Stimulated activated CD8-positive, alpha-beta memory T cell treated with anti-CD3 and anti-CD28 coated beads, Interleukin-7, amount 100 ng/mL, for 24 hours (primary cell): Measurements from ENCODE around the gene ITFG1.

Experiments
- DNase-seq: peaks from one replicate; pipeline ENCODE4 v3.0.0-alpha.2; 2020; ENCODE audit warnings: low read depth

ITFG1 gene

DNA sequence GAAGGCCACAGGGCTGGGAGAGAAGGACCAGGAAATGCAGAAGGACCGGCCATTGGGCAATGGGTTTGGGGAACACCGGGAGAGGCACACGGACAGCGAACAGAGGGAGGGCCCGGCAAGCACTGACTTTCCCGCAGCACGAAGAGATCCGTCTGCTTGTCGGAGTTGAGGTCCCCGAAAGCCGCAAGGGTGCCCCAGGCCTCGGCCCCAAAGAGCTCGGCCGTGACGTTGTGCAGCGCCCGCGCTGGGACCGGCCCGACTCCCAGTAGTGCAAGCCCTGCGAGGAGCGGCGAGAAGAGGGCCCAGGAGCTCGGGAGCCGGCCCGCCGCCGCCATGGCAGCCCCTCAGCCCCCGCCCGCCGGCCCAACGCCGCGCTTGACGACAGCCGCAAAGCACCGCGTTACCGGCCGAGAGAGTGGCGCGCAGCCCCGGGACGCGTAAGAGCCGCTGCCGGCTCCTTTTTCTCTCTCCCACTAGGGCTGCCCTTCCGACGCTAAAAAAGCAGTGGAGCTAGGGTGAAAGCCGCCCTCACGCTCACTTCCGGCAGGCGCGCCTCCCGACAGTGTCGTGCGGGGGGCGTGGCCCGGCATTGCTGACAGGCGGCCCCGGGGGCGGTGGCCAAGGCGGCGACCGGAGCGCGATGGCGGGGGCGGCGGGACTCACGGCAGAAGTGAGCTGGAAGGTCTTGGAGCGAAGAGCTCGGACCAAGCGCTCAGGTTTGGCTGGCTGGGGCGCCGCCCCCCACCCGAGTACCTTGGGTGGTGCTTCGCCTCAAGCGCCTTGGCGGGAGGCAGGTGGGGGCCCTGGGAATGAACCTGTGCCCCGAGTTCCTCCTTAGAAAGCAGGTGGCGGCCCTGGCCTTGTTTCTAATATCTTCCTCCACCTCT is at the start of gene ITFG1, which contains the start of gene PHKB:
ITFG1 (minus strand) TSS at position 353 of the 887 bp plus-strand sequence; CDS start at position 335, 18 bp downstream.
PHKB (plus strand) TSS at position 621 of the 887 bp plus-strand sequence; CDS start at position 641, 20 bp downstream.
- DNase-seq = peak; percentile 87

- no peak for DNase-seq
These were observed 46.8 kb upstream of the ITFG1 start for GRCh38 chr16:47507701-47508100.

- DNase-seq = no peak
These were observed 45.9 kb upstream of the ITFG1 start for GRCh38 chr16:47506800-47507199.

DNA sequence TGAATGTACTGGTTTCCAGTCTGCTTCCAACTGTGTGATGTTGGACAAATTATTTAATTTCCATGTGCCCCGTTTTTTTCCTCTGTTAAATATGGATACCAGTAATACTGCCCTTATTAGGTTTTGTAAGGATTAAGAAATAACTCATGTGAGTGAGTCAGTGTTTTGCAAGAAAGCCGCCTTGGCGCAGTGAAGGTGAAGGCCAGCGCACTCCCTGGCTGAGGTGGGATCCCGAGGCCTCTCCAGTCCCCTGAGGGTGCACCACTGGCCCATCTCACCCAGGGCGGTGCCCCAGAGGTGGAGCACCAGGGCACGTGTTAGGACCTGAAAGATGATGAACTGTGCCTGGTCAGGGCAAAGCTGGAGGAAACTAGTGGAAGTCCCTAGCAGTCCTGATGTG is 43.7 kb upstream of the ITFG1 start:
- DNase-seq = no peak

GRCh38 chr16:47503936-47504335 is 43.1 kb upstream of the ITFG1 start:
- DNase-seq = no peak

DNA sequence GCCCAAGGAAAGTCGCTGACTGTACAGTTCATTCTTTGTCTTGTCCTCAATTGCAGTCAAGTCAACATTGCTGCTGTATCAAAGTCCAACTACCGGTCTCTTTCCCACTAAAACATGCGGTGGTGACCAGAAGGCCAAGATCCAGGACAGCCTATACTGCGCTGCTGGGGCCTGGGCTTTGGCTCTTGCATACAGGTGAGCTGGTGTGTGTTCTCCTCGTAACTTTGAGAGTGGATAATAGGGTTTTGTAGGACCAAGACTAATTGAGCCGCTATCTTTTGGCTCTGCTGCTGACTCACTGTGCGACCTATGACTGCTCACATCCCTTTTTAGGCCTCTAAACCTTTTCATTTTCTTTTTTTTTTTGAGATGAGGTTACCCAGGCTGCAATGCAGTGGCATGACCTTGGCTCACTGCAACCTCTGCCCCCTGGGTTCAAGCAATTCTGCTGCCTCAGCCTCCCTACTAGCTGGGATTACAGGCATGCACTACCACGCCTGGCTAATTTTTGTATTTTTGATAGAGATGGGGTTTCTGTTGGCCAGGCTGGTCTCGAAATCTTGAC is 38.9 kb upstream of the ITFG1 start:
- DNase-seq = no peak

- no peak for DNase-seq
These were observed 38.3 kb upstream of the ITFG1 start for GRCh38 chr16:47499080-47499699.

DNA sequence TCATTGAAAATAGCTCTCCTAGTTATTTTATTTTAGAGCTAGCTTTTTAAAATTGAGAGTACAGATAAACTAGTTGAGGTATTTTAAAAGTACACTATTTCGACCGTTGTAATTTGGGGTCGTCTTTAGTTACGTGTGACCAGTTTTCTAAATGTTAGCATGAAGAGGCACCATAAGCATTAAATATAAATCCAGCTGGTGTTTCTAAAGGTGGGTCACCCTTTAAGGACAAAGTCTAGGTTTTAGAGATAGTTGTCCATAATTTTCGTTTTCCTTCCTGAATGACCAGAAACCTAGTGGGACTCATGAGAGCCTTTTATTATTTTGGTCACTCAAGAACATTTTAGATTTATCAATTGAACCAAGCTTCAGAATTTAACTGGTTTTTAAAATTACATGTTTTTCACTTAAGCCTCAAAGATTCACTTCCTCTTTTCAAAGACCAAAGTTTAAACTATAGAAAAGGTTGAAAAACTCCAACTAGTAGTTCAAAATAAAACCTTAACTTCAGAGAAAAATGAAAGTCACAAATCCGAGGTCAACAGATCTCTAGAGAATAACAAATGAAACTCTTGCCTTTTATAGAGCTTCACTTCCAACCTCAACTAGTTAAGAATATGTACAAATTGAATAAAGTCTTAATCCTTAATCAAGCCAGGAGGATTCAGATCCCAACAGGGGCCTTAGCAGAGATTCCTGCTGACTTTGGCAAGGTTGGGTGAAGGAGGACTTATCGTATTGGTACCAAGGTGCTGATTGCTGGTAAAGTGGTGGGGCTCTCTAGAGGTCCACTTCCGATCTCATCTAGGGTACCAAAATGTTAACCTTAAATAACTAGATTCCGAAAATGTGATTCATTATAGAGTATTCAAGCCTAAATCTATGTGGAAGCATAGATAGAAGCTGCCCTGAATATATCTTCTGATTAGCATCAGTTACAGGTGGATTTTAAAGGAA is 32.8 kb upstream of the ITFG1 start:
- no peak for DNase-seq

GRCh38 chr16:47492428-47493377 is 31.8 kb upstream of the ITFG1 start:
- DNase-seq = peak; percentile 1

DNA sequence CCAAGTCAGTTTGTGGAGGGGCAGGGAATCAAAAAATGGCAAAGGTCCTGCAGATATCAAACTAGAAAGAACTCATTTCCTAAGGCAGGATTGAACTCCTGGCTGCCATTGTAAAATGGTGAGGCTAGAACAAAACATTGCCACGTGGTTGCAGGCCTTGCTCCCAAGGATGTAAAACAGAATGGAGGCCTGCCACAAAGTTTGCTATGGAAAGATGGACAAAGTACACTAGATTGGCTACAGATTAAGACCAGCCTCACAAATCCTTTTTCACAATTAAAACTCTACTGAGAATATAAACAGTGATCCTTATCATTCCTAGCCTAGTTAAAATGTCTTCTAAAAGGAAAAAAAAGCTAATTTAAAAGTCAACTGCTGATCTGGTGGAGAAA is 31.2 kb upstream of the ITFG1 start:
- DNase-seq = no peak

GRCh38 chr16:47490471-47490870 is 29.6 kb upstream of the ITFG1 start:
- DNase-seq = no peak

DNA sequence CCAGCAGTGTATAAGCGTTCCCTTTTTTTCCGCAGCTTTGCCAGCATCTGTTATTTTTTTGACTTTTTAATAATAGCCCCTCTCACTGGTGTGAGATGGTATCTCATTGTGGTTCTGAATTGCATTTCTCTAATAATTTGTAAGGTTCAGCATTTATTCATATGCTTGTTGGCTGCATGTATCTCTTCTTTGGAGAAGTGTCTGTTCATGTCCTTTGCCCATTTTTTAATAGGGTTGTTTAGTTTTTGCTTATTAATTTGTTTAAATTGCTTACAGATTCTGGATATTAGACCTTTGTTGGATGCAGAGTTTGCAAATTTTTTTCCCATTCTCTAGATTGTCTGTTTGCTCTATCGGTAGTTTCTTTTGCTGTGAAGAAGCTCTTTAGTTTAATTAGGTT is 27.2 kb upstream of the ITFG1 start:
- no peak for DNase-seq

GRCh38 chr16:47486856-47487255 is 26.0 kb upstream of the ITFG1 start:
- DNase-seq = no peak

DNA sequence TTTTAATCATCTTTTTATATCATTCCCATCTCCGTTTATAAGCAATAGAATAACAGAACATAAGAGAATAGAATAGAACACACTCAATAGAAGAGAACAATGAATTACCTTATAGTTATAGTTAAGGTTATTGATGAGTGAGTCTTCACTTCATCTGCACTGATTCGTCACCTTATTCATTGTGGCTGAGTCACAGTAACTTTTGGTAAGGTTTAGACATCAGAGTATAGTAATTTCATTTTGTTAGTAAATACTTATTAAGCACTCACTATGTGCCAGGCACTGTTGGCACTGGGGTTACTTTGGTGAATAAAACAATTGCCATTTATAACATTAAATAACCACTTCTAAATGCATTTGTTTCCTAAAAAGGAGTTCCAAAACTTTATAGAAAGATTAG is 22.8 kb upstream of the ITFG1 start:
- DNase-seq = no peak

GRCh38 chr16:47481698-47482374 is 21.0 kb upstream of the ITFG1 start:
- DNase-seq = no peak

- DNase-seq = no peak
These were observed 19.5 kb upstream of the ITFG1 start for GRCh38 chr16:47480410-47480809.

DNA sequence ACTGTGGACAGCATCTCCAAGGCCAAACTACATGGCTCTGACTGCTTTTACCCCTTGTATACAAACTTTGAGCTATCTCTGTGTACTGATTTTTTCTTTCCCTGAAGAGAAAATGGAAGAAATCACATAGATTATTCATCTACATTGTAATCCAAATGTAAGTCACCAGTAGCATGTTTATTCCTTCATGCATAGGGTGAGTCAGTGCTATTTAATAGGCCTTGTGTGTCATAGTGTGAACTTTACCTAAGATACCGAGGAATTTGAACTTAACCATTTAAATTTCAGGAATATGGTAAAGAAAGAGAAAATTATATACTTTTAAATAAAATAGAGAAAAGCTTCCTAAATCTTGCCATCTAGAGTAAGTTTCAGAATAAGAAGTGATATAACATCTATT is 16.8 kb upstream of the ITFG1 start:
- no peak for DNase-seq

DNA sequence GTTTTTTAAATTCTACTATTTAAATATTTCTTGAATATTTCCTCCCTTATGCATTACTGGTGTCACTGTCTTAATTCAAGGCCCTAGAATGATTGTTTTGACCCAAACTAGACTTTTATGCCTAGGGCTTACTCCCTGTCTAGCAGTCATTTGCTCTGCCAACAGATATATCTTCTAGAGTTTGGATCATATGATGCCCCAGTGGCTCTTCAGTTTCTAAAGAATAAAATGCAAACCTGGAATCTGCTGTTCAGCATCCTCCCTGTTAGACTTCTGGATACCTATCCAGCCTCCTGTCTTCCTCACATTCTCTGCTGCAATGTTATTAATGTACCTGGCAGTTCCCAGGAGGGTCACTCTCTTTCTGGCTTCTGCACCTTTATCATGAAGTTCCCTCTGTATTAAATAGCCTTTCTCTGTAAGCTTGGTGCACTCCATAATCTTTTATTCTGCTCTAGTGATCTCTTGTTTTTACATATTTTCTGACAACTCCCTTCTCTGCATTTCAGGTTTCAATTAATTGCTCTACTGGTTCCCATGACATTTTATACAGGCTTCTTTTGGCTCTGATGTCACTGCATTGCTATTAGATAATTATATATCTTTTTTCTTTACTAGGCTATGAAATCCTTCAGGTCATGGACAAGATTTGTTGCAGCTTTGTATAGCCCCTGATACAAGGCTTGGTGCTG is 15.9 kb upstream of the ITFG1 start:
- no peak for DNase-seq

DNA sequence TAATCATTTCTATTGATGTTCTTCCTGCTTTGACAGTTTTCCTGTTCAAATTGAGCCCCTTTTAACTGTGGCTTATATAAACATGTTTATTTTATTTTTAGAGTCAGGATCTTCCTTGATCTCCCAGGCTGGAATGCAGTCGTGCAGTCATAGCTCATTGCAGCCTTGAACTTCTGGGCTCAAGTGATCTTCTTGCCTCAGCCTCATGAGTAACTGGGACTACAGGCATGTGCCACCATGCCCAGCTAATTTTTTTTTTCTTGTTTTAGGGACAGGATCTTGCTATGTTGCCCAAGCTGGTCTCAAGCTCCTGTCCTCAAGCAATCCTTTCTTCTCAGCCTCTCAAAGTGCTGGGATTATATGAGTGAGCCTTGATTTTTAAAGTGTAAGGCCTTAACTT is 14.9 kb upstream of the ITFG1 start:
- no peak for DNase-seq

GRCh38 chr16:47473792-47474191 is 12.9 kb upstream of the ITFG1 start:
- no peak for DNase-seq
